HG03175 (cell line): Measurements from ENCODE around the gene AK2.
"Not testable (repeated sequence)": the region's sequence is repeated elsewhere in the genome, so short reads cannot be mapped to it uniquely, and the experiment has no call there.

Experiments
- ATAC-seq: cut with Tn5 transposase; IDR thresholded peaks from one replicate; pipeline ENCODE4 v1.9.1; 2021; ENCODE audit warnings: mild to moderate bottlenecking, moderate library complexity; ENCODE audit not compliant: unreplicated experiment

AK2 gene

DNA sequence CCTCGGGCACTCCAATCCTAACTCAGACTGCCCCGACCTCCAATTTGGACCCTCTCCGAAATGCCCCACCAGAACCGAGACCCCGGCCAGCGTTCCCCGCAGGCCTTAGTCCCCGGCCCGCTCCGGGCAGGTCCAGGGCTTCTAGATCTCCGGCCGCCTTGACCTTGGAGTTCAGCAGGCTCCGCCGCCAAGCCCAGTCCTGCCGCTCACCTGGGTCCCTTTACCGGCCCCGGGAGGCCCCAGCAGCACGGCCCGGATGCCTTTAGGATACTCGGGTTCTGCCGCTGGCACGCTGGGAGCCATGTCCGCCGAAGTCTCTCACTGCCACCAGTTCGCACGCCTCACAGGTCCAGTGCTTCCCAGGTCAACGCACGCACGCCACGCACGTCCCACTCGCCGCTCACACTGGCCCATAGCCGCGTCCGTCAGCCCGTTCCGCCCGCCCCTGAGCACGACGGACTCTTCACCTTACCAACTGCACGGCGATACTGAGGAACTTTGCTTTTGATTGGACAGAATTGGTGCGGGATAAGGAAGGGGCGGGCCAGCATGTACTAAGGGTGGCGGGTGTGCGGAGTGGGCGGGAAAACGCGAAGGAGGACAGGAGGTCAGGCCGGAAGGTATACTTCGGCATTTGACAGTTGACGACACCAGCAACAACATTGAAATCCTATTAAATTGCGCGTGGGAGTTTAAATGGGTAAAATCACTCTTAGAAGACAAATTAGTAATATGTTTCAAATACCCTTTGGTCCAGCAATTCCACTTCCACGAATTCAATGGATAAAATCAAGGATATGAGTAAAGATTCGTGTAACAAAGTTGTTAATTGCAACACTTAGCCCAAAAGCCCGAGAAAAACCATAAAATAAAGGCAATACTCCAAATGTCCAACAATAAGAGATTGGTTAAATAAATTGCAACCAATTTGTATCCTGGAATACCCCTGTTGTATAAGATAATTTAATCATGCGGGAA lies at the start of gene AK2:
Gene AK2, minus strand, starts transcription at position 358 of the 978 bp plus-strand sequence. Its CDS starts 55 bp downstream, at position 303.
- peak; percentile 99 for ATAC-seq

DNA sequence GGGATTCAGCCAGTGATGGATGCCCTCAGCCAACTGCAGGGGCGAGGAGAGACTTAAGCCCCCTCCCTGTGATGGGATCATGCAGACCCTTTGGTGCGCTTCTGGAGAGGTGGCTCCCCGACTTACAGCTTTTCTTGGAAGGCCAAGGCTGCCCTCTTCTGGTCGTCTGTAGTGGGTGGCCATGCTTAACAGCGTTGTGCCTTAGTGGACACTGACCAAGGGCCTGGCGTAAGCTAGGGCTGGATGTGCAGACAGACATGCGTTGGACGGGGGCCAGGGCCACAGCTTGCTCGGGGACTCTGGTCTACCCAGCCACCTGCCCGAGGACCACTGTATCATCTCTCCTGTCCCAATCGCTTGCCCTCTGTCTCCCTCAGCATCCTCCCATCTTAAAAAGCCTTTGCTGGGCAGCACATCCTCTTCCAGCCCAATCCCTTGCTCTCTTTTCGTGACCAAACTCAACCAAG lies 49.7 kb upstream of the AK2 start:
- no peak for ATAC-seq

DNA sequence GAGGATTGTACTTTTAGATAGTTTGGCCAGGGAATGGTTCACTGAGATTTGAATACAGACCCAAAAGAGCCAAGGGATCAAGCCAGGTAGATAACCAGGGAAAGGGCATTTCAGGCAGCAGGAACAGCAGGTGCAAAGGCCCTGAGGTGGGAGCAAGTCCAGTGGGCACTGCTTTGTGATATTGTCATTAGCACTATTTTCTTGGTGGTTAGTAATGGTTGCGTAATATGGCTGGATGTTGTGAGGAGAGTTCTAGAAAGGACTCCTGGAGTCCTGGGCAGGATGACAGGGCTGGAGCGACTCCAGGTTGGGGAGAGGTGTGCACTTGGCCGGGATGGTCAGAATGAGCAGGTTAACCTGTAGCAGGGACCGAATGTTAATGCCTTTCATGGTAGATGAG lies 48.6 kb upstream of the AK2 start:
- ATAC-seq: no peak

DNA sequence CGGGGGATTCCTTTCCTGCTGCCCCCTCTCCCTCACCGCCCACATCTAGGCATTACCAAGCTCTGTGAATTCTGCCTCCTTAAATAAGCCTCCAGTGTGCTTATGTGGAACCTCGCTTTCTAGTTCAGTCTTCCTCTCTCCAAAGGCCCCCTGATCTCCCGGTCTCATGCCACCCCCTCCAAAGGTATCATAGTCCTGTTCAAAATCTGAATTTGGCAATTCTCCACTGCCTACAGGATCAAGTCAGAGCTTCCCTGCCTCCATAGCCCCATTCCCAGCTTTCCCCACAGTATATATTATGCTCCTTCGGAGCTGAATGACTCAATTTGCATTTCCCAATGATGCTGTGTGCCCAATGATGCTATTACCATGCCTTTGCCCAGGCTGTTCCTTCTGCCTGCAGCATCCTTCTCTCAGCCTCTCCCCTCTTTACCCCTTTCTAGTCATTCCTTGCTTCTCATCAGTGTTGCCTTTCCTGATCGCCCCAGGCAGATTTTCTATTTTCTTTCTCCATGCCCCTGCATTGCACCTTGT lies 46.0 kb upstream of the AK2 start:
- no peak for ATAC-seq

DNA sequence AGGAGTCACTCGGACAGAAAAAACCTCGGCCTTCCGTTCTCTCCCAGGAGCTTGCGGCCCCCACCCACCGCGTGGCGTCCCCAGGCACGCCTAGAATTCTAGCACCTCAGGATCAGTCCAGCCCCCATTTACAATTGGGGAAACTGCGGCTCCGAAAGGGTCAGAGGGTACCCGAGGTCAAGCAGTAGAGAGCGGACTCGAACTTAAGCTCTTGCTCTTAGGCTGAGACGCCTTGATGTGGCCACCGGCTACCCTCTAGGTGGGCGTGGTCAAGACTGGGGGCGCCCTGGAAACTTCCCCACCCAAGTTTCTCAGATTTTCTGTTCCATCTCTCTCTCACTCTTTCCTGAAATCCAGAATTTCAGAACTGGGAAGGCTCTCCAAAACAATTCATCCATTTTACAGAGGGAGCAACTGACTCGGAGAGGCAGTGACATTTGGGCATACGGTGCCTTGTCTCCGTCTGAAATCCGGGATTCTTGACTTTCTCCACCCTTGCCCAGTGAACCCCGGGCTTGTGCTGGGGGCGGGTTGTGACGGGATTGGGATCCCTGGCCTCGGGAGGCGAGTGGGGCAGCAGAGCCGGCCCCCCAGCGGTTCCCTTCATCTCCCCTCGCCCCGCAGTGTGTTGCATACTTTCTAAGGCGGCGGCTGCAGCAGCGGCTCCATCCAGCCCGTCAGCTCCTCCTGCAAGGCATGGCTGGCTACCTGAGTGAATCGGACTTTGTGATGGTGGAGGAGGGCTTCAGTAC lies 45.0 kb upstream of the AK2 start:
- no peak for ATAC-seq

DNA sequence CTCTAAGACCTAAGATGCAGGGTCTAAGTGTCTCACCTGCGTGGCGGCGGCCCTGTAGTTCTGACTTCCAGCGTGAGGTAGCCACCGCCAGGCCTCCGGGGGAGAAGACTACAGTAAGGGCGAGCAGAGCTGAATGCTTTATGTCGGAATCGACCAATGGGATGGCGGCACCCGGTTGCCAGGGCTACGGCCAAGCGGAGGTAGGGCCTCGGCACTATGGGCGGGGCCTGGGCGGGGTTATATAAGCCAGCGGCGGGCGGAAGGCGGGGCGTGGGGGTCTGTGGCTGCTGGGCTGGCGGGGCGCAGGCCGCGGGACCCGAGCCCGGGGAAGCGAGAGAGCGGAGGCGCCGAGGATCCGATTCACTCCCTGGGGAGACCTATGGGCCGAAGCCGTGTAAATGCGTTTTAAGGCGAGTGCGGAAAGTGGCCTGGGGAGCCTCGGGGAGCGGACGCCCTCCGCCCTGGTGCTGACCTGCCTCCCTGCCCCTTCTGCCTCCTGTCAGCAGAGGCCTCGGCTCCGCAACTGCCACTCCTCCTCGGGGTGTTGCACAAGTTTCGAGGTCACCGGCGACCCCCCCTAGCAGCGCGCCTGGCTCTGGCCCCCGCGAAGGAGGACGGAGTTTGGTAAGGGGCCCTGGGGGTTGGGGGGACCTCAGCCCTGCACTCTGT lies 44.3 kb upstream of the AK2 start, which contains the start of gene AZIN2:
Gene AZIN2, plus strand, starts transcription at position 269 of the 669 bp plus-strand sequence. CDS start 1,097 bp downstream, outside the sequence.
- ATAC-seq: peak; percentile 96

DNA sequence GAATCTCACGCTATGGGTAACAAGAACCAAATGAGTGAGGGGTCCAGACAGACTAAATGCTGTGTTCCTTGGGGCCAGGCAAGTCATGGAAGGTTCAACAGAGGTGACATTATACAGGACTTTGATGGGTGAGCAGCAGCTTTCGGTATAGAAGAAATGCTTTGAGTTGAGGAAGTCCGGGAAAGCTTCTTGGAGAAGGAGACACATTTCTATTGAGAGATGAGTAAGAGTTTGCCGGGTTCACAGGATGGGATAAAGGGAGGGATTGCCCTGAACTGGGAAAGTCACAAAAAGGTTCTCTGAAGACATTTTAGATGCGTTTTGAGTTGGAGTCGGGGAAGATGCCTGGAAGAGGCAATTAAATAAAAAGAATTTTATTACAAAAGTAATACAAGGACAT lies 43.7 kb upstream of the AK2 start:
- no peak for ATAC-seq

DNA sequence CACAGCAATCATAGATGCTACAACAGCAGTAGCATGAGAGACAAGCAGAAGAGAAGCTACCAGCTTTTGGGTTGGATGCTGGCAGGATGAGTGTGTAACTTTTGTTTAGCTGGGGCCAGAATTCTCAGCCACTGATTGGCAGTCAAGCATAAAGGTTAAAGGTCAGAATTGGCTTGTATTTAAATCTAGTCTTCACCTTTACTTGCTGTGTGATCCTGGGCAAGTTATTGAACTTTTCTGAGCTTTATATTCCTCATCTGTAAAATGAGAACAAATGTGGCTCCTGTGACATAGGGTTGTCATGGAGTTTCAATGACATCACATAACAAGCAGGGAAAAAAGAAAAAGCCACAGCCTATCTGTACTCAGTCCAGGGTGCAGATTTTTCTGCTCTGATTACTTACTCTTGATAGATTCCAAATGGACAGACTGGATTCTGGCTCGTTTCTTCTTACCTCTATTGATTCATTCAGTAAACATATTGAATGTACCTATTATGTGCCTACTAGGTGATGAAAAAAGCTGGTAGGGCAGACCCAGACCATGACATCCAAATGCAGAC lies 41.4 kb upstream of the AK2 start:
- no peak for ATAC-seq

DNA sequence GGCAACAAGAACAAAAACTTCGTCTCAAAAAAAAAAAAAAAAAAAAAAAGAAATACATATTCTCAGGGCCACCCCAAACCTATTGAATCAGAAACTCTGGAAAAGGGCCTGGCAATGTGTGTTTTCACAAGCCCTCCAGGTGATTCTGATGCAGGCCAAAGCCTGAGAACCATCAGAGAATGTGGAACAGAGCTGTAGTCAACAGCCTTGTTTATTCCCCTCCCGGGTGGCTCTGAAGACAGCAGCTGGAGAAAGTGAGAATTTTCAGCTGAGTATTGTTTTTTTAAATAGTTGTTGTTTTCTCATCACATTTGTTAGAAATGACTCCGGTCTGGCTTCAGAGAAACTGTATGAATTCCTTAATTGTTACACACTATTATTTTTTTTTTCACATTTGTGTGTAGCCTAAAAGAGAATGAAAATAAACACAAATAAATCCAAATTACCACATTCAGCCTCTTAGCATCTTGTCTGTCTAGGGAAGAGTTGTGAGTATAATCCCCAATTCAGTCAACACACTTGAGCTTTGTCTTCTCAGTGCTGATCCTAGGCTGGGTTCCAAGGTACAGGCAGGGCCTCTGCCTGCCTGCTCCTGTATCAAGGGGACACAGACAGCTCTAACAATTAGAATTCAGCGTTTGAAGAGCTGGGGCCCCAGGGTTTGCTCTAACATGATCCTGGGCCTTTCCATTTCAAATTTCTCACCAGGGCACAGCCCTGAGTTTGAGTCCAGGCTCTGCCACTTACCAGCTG lies 37.7 kb upstream of the AK2 start:
- no peak for ATAC-seq

DNA sequence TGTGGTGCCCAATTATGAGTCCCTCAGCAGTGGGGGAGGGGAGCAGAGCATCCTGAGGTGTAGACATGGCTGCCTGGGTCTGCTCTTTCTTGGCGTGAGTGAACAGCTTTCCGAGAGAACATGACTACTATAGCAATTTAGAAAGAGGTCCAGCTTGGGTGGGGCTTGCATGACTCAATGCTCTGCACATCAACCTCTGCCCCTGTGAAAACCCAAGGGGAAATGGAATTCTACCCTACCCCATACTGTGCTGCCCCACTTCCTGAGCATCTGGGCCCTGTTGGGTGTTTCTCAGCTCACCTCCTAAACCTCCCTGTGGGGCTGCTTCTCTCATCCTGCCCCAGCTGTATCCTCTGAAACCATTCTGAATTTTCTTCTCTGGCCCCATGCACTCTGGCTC lies 36.0 kb upstream of the AK2 start:
- ATAC-seq: no peak

DNA sequence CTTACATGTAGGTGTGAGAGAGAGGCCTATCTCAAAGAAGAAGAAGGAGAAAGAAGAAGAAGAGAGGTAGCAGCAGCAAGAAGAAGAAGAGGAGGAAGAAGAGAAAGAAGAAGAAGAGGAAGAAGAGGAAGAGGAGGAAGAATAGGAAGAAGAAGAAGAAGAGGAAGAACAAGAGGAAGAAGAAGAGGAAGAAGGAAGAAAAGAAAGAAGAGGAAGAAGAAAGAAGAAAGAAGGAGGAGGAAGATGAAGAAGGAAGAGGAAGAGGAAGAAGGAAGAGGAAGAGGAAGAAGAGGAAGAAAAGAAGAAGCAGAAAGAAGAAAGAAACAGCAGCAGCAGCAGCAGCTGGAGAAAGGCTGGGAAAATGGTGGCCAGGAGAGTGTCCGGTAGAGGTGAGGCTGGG lies 33.9 kb upstream of the AK2 start:
- no peak for ATAC-seq

DNA sequence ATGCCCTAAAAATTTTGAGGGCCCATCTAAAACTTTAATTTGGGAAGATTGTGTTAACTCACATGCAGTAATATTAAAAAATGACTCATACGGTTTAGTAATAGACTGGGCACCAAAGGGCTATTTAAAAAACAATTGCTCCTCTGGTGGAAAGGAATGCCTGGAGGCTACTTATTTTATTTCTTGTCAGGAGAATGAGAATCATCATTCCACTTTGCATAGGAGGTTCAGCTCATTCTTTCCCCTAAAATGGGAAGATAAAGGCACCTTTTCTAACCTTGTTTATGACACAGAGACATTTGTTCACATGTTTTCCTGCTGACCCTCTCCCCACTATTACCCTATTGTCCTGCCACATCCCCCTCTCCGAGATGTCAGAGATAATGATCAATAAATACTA lies 31.4 kb upstream of the AK2 start:
- not testable (repeated sequence) for ATAC-seq

DNA sequence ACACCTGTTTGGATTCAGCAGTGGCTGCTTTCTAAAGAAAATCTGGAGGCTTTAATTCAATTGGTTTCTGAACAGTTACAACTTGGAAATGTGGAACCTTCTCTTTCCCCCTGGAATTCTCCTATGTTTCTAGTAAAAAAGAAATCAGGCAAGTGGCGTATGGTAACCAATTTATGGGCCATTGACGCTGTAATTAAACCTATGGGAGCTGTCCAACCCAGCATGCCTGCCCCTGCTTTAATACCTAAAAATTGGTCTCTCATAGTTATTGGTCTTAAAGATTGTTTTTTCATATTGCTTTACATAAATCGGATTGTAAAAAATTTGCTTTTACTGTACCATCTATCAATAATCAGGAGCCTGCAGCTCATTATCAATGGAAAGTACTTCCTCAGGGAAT lies 29.8 kb upstream of the AK2 start:
- ATAC-seq: not testable (repeated sequence)

DNA sequence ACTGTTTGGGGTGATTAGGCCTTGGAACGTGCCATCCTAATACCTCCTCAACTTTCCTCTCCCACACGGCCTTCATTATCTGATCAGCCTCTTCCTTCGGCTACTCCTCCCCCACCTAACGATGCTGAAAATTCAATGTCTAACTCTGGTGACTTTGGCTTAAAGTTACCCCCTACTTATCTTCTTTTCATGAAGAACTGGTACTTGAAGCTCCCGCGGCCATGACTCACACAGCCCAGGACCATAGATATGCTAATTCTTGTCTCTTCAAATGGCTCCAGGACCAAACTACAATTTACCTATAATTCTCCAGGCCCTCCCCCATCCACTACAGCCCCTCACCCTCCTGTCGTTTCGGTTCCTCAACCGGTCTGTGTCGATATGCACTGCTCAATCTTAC lies 28.6 kb upstream of the AK2 start:
- ATAC-seq: no peak

DNA sequence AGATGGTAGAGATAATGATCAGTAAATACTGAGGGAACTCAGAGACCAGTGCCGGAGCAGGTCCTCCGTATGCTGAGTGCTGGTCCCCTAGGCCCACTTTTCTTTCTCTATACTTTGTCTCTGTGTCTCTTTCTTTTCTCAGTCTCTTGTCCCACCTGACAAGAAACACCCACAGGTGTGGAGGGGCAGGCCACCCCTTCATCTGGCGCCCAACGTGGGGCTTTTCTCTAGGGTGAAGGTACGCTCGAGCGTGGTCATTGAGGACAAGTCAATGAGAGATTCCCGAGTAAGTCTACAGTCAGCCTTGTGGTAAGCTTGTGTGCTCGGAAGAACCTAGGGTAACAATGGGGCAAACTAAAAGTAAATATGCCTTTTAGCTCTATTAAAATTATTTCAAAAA lies 27.6 kb upstream of the AK2 start:
- ATAC-seq: not testable (repeated sequence)

DNA sequence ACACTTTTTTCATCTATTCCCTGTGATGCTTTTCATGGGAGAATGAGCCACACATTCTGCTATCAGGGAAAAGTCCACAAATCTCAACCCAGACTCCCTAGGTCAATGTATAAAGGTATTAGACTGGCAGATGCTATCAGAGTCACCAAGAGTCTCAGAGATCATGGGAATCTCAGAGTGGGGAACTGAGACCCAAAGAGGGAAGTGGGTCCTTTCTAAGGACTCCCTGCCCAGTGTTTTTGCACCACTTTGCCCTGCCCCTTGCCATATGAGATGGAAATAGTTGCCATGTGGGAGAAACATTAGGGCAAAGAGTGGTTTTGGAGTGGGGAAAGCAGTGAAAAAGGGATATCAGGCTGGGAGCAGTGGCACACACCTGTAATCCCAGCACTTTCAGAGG lies 25.2 kb upstream of the AK2 start:
- ATAC-seq: no peak

DNA sequence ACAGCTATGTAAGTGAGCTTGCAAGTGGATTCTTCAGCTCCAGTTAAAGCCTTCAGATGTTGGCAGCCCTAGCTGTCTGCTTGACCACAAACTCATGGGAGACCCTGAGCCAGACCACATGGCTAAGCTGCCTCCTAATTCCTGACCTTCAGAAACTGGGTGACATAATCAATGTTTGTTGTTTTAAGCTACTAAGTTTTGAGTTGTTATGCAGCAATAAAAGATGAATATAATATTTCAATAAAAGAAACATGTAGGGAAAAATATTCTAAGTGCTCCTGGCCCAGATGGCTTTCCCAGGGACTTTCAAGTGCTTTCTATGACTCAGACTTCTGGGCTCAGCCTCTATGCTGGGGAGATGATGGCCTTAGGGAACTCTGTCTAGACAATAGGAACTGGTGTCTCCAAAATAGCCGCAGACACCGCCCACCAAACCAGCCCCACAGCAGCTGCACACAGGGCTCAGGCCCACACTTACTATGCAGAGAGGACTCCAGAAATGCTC lies 23.9 kb upstream of the AK2 start:
- ATAC-seq: no peak

DNA sequence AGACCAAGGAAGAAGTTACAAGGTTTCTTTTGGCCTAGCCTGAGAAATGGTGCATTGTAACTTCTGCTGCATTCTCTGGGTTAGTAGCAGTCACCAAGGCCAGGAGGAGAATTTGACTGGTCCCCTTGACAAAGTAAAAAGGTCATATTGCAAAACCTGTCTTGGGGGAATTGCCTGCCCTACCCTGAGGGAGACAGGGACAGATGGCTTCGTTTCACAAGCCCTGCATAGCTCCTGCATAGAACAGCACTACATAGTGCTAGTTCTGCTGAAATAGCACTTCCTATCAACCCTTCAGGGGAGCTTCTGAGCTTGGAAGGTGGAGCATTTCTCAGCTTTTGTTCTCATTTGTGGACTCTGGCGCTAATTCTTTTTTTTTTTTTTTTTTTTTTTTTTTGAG lies 20.4 kb upstream of the AK2 start:
- no peak for ATAC-seq

DNA sequence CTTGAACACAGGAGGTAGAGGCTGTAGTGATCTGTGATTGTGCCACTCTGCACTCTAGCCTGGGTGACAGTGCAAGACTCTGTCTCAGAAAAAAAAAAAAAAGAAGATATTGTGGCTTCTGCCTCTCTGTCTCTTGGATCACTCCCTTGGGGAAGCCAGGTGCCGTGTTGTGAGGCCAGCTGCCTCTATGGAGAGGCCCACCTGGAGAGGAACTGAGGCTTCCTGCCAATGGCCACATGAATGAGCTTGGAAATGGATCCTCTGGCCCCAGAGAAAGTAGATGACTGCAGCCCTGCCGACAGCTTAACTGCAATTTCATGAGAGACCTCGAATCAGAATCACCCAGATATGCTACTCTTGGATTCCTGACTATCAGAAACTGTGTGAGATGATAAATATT lies 19.7 kb upstream of the AK2 start:
- ATAC-seq: no peak
